NB4 (cell line): ENCODE results near the gene PLXNA2.

ENCODE experiments used
- CTCF ChIP-seq: IDR thresholded peaks from one replicate; pipeline ENCODE4 v1.5.1; 2012; ENCODE audit warnings: low read depth, low read length
- MYC ChIP-seq: IDR thresholded peaks from 2 replicates; pipeline ENCODE4 v1.6.1; 2011; ENCODE audit warnings: low read depth, low read length

GRCh38 chr1:208180421-208180820, 63.8 kb downstream of the PLXNA2 start:
- TF ChIP-seq CTCF = no peak
- no peak for TF ChIP-seq MYC
